SK-N-DZ (cell line): ENCODE data around the gene CDRT4.

Source experiments
- DNase-seq: peaks from one replicate; pipeline ENCODE4 v3.0.0-alpha.2; 2015; ENCODE audit warnings: low spot score

Gene CDRT4

GRCh38 chr17:15431766-15432165 lies 35.7 kb downstream of the CDRT4 start:
- no peak for DNase-seq

- DNase-seq = no peak
These were observed 36.2 kb downstream of the CDRT4 start for GRCh38 chr17:15431196-15431595.

- no peak for DNase-seq
These were observed 42.9 kb downstream of the CDRT4 start for GRCh38 chr17:15424521-15424920.

- no peak for DNase-seq
These were observed 44.9 kb downstream of the CDRT4 start for GRCh38 chr17:15422392-15422965.

- no peak for DNase-seq
These were observed 48.6 kb downstream of the CDRT4 start for GRCh38 chr17:15418781-15419180.

GRCh38 chr17:15414532-15415306 lies 52.7 kb downstream of the CDRT4 start:
- peak; percentile 18 for DNase-seq

- no peak for DNase-seq
These were observed 54.2 kb downstream of the CDRT4 start for GRCh38 chr17:15413101-15413771.

GRCh38 chr17:15412606-15413005 lies 54.8 kb downstream of the CDRT4 start:
- no peak for DNase-seq

- DNase-seq = no peak
These were observed 55.8 kb downstream of the CDRT4 start for GRCh38 chr17:15411384-15412198.

- no peak for DNase-seq
These were observed 57.6 kb downstream of the CDRT4 start for GRCh38 chr17:15409721-15410250.

- no peak for DNase-seq
These were observed 58.6 kb downstream of the CDRT4 start for GRCh38 chr17:15408803-15409202.

GRCh38 chr17:15406081-15406480 lies 61.3 kb downstream of the CDRT4 start:
- no peak for DNase-seq

GRCh38 chr17:15405058-15405415 lies 62.4 kb downstream of the CDRT4 start:
- DNase-seq = no peak

- no peak for DNase-seq
These were observed 63.0 kb downstream of the CDRT4 start for GRCh38 chr17:15404106-15405057.

GRCh38 chr17:15403276-15403939 lies 64.0 kb downstream of the CDRT4 start:
- no peak for DNase-seq

GRCh38 chr17:15399443-15399842 lies 68.0 kb downstream of the CDRT4 start:
- no peak for DNase-seq

GRCh38 chr17:15398736-15399331 lies 68.6 kb downstream of the CDRT4 start:
- DNase-seq = peak; percentile 46

GRCh38 chr17:15398291-15398690 lies 69.1 kb downstream of the CDRT4 start:
- peak; percentile 41 for DNase-seq

GRCh38 chr17:15397620-15398019 lies 69.8 kb downstream of the CDRT4 start:
- no peak for DNase-seq

GRCh38 chr17:15395091-15395490 lies 72.3 kb downstream of the CDRT4 start:
- no peak for DNase-seq
